Vagina (tissue), 2 donors: Measurements from ENCODE around the gene ISM1. TPM values are rescaled to one million over a fixed set of nuclear protein-coding genes. Genes with fewer than 3 reads are reported as not detected.

Source experiments
- DNase-seq, 2 donors: peaks; one replicate each; pipeline ENCODE4 v3.0.0-alpha.2; 2017; ENCODE audit errors: extremely low spot score in 2 of 2
- H3K27ac ChIP-seq: fragments of 200-600 bp; sonication (generic); one replicate; pipeline ENCODE4 v1.5.1; 2019
- H3K27me3 ChIP-seq: fragments of 200-600 bp; sonication (generic); one replicate; pipeline ENCODE4 v1.5.1; 2019
- H3K36me3 ChIP-seq, 2 donors: fragments of 200-600 bp; sonication (generic); one replicate each; pipeline ENCODE4 v1.5.1; 2017 to 2019
- H3K4me1 ChIP-seq: fragments of 200-600 bp; sonication (generic); one replicate; pipeline ENCODE4 v1.5.1; 2019
- H3K4me3 ChIP-seq, 2 donors: fragments of 200-600 bp; sonication (generic); 1 replicate in 1 of 2; 2 replicates in 1 of 2; pipeline ENCODE4 v1.5.1; 2016 to 2019
- H3K9me3 ChIP-seq: fragments of 200-600 bp; sonication (generic); one replicate; pipeline ENCODE4 v1.5.1; 2019
- POLR2A ChIP-seq, 2 donors: fragments of 450-650 bp; IDR thresholded peaks; one replicate each; pipeline ENCODE4 v1.6.1; 2017; ENCODE audit warnings: antibody characterized with exemption in 2 of 2, mild to moderate bottlenecking in 2 of 2, moderate library complexity in 2 of 2
- POLR2AphosphoS5 ChIP-seq, 2 donors: sonication (generic); formaldehyde crosslinking; IDR thresholded peaks; one replicate each; pipeline ENCODE4 v1.9.0; 2017; ENCODE audit warnings: antibody characterized with exemption in 2 of 2, mild to moderate bottlenecking in 2 of 2, low read depth in 1 of 2; ENCODE audit not compliant: insufficient read depth in 1 of 2
- intact Hi-C: fragments of 100-400 bp; cut with DNase I; formaldehyde crosslinking; loops from one replicate; pipeline ENCODE4 v1.15.1; 2023
- total RNA-seq: library from RNA; depleted of rRNA; stranded (reverse); fragments of >200 nt; gene quantifications from one replicate; pipeline ENCODE4 v1.2.3, GENCODE V29; 2016
- TF ChIP-seq, protein P1 (sequence below), 3 experiments: fragments of 450-650 bp in 2 of 3; fragments of 200-600 bp in 1 of 3; sonication (generic) in 1 of 3; IDR thresholded peaks; one replicate each; pipeline ENCODE4 v1.5.1; 2017 to 2019; ENCODE audit warnings: antibody characterized with exemption in 3 of 3, mild to moderate bottlenecking in 2 of 3, moderate library complexity in 2 of 3

The ISM1 gene
- total RNA-seq, 1 donor from 2014 or later = 14.5 TPM

DNA sequence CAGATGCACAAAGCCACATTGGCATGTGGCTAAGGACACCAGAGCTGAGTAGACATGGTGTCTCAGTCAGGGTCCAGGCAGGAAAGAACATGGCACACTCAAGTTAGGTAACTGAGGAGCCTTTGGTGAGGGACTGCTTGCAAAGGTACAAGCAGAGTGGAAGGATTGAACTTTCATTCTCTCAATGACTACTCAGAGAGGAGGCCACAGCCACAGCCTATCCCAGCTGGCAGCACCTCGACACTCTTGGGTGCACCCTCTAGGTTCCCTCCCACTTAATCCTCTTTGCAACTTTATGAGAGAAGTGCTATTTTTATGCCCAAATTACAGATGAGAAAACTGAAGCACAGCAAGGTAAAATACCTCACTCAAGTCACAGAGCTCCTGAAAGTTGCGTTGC, 73.4 kb downstream of the ISM1 start:
- Histone ChIP-seq H3K27ac (no peak overlapping the region), H3K27me3 (no peaks in the 10 kb centered on the region), H3K4me3 (no peak overlapping the region), H3K36me3 (no peaks in the 10 kb centered on the region), H3K9me3 (no peaks in the 10 kb centered on the region), H3K4me1 (no peaks in the 10 kb centered on the region)
- DNase-seq = no peak
- no peak for TF ChIP-seq POLR2AphosphoS5 (IDR thresholded peaks at IDR 0.05; ENCODE audit: insufficient read depth in 1 of 2, low read depth in 1 of 2)
- no peak for TF ChIP-seq POLR2A (IDR thresholded peaks at IDR 0.05)
- TF ChIP-seq, protein P1, sequence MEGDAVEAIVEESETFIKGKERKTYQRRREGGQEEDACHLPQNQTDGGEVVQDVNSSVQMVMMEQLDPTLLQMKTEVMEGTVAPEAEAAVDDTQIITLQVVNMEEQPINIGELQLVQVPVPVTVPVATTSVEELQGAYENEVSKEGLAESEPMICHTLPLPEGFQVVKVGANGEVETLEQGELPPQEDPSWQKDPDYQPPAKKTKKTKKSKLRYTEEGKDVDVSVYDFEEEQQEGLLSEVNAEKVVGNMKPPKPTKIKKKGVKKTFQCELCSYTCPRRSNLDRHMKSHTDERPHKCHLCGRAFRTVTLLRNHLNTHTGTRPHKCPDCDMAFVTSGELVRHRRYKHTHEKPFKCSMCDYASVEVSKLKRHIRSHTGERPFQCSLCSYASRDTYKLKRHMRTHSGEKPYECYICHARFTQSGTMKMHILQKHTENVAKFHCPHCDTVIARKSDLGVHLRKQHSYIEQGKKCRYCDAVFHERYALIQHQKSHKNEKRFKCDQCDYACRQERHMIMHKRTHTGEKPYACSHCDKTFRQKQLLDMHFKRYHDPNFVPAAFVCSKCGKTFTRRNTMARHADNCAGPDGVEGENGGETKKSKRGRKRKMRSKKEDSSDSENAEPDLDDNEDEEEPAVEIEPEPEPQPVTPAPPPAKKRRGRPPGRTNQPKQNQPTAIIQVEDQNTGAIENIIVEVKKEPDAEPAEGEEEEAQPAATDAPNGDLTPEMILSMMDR (IDR thresholded peaks at IDR 0.05) = no peak
- intact Hi-C loops = no loop called here

DNA sequence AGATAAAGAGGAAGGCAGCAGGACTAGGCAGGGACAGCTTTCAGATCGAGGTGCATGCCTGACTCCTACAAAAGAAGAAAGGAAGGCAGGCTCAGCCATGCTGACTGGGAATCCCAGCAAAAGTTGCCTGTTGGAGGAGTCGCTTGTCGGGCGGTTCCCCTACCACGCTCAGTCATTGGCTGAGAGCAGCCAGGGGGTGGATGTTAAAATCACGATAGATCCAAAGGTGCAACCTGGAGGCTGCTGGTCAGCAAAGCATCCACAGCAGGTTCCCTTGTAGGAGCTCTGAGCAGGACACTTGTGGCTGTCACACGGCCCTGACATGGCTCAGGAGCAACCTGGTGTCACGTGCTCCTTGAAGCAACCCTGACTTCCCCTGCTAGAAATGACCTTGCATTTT, 74.6 kb downstream of the ISM1 start:
- TF ChIP-seq POLR2AphosphoS5 (IDR thresholded peaks at IDR 0.05; ENCODE audit: insufficient read depth in 1 of 2, low read depth in 1 of 2) (no peak), POLR2A (IDR thresholded peaks at IDR 0.05) (no peak)
- TF ChIP-seq, protein P1 (IDR thresholded peaks at IDR 0.05) = no peak
- Histone ChIP-seq H3K27me3 (no peaks in the 10 kb centered on the region), H3K4me3 (no peak overlapping the region), H3K9me3 (no peaks in the 10 kb centered on the region), H3K36me3 (no peaks in the 10 kb centered on the region), H3K27ac (no peak overlapping the region), H3K4me1 (no peaks in the 10 kb centered on the region)
- intact Hi-C loops = no loop called here
- no peak for DNase-seq

DNA sequence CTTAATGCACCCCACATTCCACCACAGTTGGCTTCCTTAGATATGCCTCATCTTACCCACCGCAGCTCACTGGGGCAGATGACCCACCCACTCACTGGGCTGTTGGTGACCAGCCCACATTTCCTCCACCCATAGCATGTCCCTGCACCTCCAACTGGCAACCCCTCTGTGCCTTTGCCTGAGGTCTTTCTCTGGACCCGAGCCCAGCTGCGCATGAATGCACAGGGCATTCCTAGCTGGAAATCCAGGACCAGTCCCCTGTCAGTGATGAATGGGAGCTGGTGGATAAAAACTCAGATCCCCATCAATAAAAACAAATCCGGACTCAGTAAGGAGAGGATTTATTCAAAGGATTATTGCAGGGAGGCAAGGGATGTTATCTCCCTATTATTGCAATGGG, 75.0 kb downstream of the ISM1 start:
- DNase-seq = no peak
- TF ChIP-seq POLR2AphosphoS5 (IDR thresholded peaks at IDR 0.05; ENCODE audit: insufficient read depth in 1 of 2, low read depth in 1 of 2) (no peak), POLR2A (IDR thresholded peaks at IDR 0.05) (no peak)
- TF ChIP-seq, protein P1 (IDR thresholded peaks at IDR 0.05) = no peak
- no peaks in the 10 kb centered on the region for H3K27me3 ChIP-seq
- H3K36me3 ChIP-seq = no peaks in the 10 kb centered on the region
- H3K4me1 ChIP-seq = no peaks in the 10 kb centered on the region
- H3K27ac ChIP-seq = no peak overlapping the region
- intact Hi-C loops = no loop called here
- H3K9me3 ChIP-seq = no peaks in the 10 kb centered on the region
- no peak overlapping the region for H3K4me3 ChIP-seq

DNA sequence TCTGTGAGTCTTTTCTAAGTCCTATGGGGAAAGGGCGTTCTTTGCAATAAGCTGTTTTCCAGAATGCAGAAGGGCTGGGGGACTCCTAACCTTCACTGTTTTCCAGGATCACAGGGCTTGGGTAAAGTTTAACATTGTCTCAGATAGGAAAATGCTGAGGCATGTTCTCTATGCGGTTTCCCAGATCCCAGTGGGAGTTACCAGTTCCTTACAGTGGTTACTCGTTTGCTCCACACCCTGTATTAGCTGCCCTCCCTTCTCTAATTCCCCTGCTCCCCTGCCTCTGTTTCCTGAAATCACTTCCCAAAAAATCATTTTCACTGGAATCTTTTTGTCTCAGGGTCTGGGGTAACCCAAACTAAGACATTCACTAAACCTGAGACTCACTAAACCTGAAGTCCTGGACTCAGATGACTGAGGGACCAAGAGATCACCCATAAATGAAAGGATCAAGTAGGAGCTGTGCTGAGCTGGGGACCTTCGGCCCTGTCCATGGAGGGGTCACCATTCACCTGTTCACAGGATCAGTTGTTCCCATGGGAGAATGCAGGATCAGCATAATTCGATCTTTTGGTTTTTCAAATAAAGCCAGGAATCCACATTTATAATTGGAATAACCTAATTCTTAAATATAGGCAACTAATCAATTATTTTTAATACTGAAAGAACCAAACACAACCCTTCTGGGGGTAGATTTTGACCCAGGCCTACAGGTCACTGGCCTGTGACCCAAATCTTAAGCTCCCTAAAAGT, 76.2 kb downstream of the ISM1 start:
- DNase-seq = no peak
- H3K9me3 ChIP-seq = no peaks in the 10 kb centered on the region
- no peaks in the 10 kb centered on the region for H3K4me1 ChIP-seq
- no peaks in the 10 kb centered on the region for H3K27me3 ChIP-seq
- H3K4me3 ChIP-seq = no peak overlapping the region
- no peak overlapping the region for H3K27ac ChIP-seq
- intact Hi-C loops = no loop called here
- TF ChIP-seq, protein P1 (IDR thresholded peaks at IDR 0.05) = no peak
- TF ChIP-seq POLR2A (IDR thresholded peaks at IDR 0.05) (no peak), POLR2AphosphoS5 (IDR thresholded peaks at IDR 0.05; ENCODE audit: insufficient read depth in 1 of 2, low read depth in 1 of 2) (no peak)
- H3K36me3 ChIP-seq = no peaks in the 10 kb centered on the region

DNA sequence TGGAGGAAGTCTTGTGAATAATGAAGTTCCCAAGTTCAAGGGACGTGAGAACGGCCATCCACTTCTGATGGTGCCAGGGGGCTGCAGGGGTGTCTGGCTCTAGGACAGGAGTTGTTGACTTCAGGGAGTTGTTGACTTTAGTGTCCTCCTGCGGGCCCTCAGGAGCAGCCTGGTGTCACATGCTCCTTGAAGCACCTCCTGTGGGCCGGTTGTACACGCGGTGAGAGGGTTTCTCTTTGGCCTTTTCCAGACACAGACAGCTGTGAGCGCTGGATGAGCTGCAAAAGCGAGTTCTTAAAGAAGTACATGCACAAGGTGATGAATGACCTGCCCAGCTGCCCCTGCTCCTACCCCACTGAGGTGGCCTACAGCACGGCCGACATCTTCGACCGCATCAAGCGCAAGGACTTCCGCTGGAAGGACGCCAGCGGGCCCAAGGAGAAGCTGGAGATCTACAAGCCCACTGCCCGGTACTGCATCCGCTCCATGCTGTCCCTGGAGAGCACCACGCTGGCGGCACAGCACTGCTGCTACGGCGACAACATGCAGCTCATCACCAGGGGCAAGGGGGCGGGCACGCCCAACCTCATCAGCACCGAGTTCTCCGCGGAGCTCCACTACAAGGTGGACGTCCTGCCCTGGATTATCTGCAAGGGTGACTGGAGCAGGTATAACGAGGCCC, 77.8 kb downstream of the ISM1 start:
- intact Hi-C loops = no loop called here
- H3K4me1 ChIP-seq = no peaks in the 10 kb centered on the region
- H3K9me3 ChIP-seq = no peaks in the 10 kb centered on the region
- H3K27me3 ChIP-seq = no peaks in the 10 kb centered on the region
- no peaks in the 10 kb centered on the region for H3K36me3 ChIP-seq
- H3K27ac ChIP-seq = no peak overlapping the region
- TF ChIP-seq POLR2A (IDR thresholded peaks at IDR 0.05) (no peak), POLR2AphosphoS5 (IDR thresholded peaks at IDR 0.05; ENCODE audit: insufficient read depth in 1 of 2, low read depth in 1 of 2) (no peak)
- TF ChIP-seq, protein P1 (IDR thresholded peaks at IDR 0.05) = no peak
- DNase-seq = no peak
- no peak overlapping the region for H3K4me3 ChIP-seq
